ENCODE results near the gene LRP11. TPM values are rescaled to one million over a fixed set of nuclear protein-coding genes. Genes with fewer than 3 reads are reported as not detected.

Gene LRP11
- total and polyA plus RNA-seq, 9 of the 15 experiments (the other 6 are each of a cell fraction or from before 2014, with no cell fraction given) = 0.51 to 3.5 (median 2.4) TPM

DNA sequence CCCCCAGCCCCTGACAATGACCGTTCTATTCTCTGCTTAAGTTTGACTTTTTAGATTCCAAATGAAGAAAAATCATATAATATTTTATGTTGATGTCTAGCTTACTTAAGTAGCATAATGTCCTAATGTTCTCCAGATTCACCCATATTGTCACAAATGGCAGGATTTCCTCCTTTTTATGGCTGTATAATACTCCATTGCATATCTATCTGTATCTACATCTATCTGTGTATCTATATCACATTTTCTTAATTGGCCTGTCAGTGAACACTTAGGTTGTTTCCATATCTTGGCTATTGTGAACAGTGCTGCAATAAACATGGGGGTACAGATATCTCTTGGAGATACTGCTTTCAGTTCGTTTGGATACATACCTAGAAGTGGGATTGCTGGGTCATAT is 7.0 kb upstream of the LRP11 start:
- 66% methylated on average over 2 of the region's 2 CpGs for WGBS (ENCODE audit: insufficient coverage, low coverage, missing lambda C conversion rate)
- in situ Hi-C loops (cut with MboI) = no loop called here
- Histone ChIP-seq H3K4me3 (no peak overlapping the region), H2AFZ (ENCODE audit: low read depth, low read length) (no peak overlapping the region), H3K27ac (ENCODE audit: extremely low read depth, low read depth, low read length) (no peak overlapping the region), H3K9me3 (replicated peaks; ENCODE audit: control insufficient read depth, insufficient read depth, low read depth, low read length) (no peaks in the 10 kb centered on the region), H3K36me3 (ENCODE audit: control insufficient read depth, insufficient read depth, low read length) (no peaks in the 10 kb centered on the region), H3K4me1 (replicated peaks in 1 of 2; ENCODE audit: control insufficient read depth in 2 of 2, insufficient read depth in 2 of 2, low read length in 2 of 2) (peaks cover 16 to 41% of the 10 kb centered on the region in 2 experiments), H3K79me2 (ENCODE audit: control insufficient read depth, insufficient read depth, low read length) (no peaks in the 10 kb centered on the region), H3K9me1 (ENCODE audit: control insufficient read depth, insufficient read depth, low read length) (peaks cover 3% of the 10 kb centered on the region), H3K4me2 (ENCODE audit: insufficient read depth, low read length) (no peak overlapping the region), H4K20me1 (replicated peaks; ENCODE audit: control insufficient read depth, insufficient read depth, low read length) (no peaks in the 10 kb centered on the region), H3K27me3 (ENCODE audit: control insufficient read depth in 2 of 2, insufficient read depth in 2 of 2, low read length in 2 of 2) (no peaks in the 10 kb centered on the region), H3K9ac (ENCODE audit: insufficient read depth in 1 of 2, low read depth in 2 of 2, low read length in 2 of 2) (no peak overlapping the region)
- BruUV-seq (replicated peaks) = no TSS peak
- ChIA-PET POLR2A (no interaction called here), CTCF (ENCODE audit: low intra/inter-chr PET ratio) (interaction anchor here (0.6 kb wide), 2 partner anchors 12 to 214 kb away, joined by 3 read pairs; no protein-coding TSS in a partner anchor)
- FAIRE-seq (no peak), ATAC-seq (no peak), DNase-seq (ENCODE audit: extremely low read depth in 1 of 4, low spot score in 3 of 4) (no peak)
- intact Hi-C loops (cut with micrococcal nuclease) = no loop called here
- TF ChIP-seq POLR2AphosphoS5 (IDR thresholded peaks at IDR 0.05; ENCODE audit: control insufficient read depth, insufficient read depth, low read depth, low read length) (no peak), KDM1A (IDR thresholded peaks at IDR 0.05) (peak in 1 of 2 experiments; percentile 40; a peak in 2 of 4 replicates), RBM25 (IDR thresholded peaks at IDR 0.05; ENCODE audit: low read depth, low read length, severe bottlenecking) (peak; percentile 70), ZNF695 (CRISPR knock-in tag; IDR thresholded peaks at IDR 0.05) (no peak), ZNF507 (tag; conservative IDR thresholded peaks at IDR 0.05) (no peak), MCM2 (IDR thresholded peaks at IDR 0.05; ENCODE audit: low read depth) (no peak), ETV6 (IDR thresholded peaks at IDR 0.05; ENCODE audit: borderline replicate concordance in 1 of 2, low read depth in 2 of 2, low read length in 1 of 2) (no peak), ETV6 (CRISPR knock-in tag; IDR thresholded peaks at IDR 0.05; ENCODE audit: borderline replicate concordance) (no peak), NCOR1 (IDR thresholded peaks at IDR 0.05) (no peak), ZNF24 (IDR thresholded peaks at IDR 0.05) (no peak), ZNF121 (CRISPR knock-in tag; conservative IDR thresholded peaks at IDR 0.05) (no peak), BCOR (IDR thresholded peaks at IDR 0.05) (0 out of 2 replicates have a peak, but pooled peaks have one; percentile 56), WHSC1 (IDR thresholded peaks at IDR 0.05; ENCODE audit: low read length) (no peak), ZNF146 (CRISPR knock-in tag; IDR thresholded peaks at IDR 0.05; ENCODE audit: unreplicated experiment) (peak; percentile 94), LARP7 (IDR thresholded peaks at IDR 0.05) (no peak), ZNF165 (CRISPR knock-in tag; IDR thresholded peaks at IDR 0.05; ENCODE audit: borderline replicate concordance) (no peak)
- TF ChIP-seq, protein P1, sequence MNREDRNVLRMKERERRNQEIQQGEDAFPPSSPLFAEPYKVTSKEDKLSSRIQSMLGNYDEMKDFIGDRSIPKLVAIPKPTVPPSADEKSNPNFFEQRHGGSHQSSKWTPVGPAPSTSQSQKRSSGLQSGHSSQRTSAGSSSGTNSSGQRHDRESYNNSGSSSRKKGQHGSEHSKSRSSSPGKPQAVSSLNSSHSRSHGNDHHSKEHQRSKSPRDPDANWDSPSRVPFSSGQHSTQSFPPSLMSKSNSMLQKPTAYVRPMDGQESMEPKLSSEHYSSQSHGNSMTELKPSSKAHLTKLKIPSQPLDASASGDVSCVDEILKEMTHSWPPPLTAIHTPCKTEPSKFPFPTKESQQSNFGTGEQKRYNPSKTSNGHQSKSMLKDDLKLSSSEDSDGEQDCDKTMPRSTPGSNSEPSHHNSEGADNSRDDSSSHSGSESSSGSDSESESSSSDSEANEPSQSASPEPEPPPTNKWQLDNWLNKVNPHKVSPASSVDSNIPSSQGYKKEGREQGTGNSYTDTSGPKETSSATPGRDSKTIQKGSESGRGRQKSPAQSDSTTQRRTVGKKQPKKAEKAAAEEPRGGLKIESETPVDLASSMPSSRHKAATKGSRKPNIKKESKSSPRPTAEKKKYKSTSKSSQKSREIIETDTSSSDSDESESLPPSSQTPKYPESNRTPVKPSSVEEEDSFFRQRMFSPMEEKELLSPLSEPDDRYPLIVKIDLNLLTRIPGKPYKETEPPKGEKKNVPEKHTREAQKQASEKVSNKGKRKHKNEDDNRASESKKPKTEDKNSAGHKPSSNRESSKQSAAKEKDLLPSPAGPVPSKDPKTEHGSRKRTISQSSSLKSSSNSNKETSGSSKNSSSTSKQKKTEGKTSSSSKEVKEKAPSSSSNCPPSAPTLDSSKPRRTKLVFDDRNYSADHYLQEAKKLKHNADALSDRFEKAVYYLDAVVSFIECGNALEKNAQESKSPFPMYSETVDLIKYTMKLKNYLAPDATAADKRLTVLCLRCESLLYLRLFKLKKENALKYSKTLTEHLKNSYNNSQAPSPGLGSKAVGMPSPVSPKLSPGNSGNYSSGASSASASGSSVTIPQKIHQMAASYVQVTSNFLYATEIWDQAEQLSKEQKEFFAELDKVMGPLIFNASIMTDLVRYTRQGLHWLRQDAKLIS (CRISPR knock-in tag; IDR thresholded peaks at IDR 0.05) = no peak
- TF ChIP-seq, protein P2, sequence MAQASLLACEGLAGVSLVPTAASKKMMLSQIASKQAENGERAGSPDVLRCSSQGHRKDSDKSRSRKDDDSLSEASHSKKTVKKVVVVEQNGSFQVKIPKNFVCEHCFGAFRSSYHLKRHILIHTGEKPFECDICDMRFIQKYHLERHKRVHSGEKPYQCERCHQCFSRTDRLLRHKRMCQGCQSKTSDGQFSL (CRISPR knock-in tag; IDR thresholded peaks at IDR 0.05) = no peak
- TF ChIP-seq, protein P2 (tag; IDR thresholded peaks at IDR 0.05) = no peak
- TF ChIP-seq, protein P3, sequence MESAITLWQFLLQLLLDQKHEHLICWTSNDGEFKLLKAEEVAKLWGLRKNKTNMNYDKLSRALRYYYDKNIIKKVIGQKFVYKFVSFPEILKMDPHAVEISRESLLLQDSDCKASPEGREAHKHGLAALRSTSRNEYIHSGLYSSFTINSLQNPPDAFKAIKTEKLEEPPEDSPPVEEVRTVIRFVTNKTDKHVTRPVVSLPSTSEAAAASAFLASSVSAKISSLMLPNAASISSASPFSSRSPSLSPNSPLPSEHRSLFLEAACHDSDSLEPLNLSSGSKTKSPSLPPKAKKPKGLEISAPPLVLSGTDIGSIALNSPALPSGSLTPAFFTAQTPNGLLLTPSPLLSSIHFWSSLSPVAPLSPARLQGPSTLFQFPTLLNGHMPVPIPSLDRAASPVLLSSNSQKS (CRISPR knock-in tag; IDR thresholded peaks at IDR 0.05) = no peak
